Spleen (tissue), 7 donors: ENCODE results near the gene FNBP1.

ENCODE experiments used
- POLR2A ChIP-seq, 3 donors: fragments of 450-650 bp; IDR thresholded peaks; one replicate each; pipeline ENCODE4 v1.5.1; 2017; ENCODE audit warnings: antibody characterized with exemption in 3 of 3, mild to moderate bottlenecking in 1 of 3
- TF ChIP-seq, protein P1 (sequence below), 11 experiments: fragments of 200-600 bp in 7 of 11; fragments of 450-650 bp in 4 of 11; sonication (generic) in 4 of 11; IDR thresholded peaks in 8 of 11; conservative IDR thresholded peaks in 3 of 11; 1 replicate in 7 of 11; 2 replicates in 4 of 11; pipeline versions ENCODE4 v1.4.0 to v1.8.0; 2016 to 2021; ENCODE audit warnings: antibody characterized with exemption in 11 of 11, inconsistent platforms in 4 of 11, mild to moderate bottlenecking in 1 of 11
- donor health status: DM: no; HTN: no; CAD: no; lungs with moderate emphysema.
- donor health status: DM: no; HTN: no; CAD: no.
- donor health status: DM: no; HTN: no; CAD: no.

DNA sequence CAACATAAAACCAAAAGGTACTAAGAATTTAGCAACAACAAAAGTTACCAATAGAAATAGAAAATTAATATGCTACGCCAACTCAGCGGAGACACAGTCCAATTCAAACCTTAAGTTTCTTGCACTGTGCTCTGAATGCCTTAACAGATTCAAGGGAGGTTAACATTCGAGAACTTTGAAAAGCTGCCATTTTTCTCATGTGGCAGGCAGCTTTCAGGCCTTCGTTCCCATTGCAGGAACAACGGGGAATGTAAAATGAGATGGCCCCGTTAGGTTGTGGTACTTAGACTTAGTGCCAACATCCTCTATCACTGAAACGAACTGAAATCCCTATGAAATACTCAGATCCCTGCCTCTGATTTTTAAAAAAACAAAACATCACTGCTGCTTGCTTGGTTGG lies 22.4 kb downstream of the FNBP1 start:
- TF ChIP-seq, protein P1, sequence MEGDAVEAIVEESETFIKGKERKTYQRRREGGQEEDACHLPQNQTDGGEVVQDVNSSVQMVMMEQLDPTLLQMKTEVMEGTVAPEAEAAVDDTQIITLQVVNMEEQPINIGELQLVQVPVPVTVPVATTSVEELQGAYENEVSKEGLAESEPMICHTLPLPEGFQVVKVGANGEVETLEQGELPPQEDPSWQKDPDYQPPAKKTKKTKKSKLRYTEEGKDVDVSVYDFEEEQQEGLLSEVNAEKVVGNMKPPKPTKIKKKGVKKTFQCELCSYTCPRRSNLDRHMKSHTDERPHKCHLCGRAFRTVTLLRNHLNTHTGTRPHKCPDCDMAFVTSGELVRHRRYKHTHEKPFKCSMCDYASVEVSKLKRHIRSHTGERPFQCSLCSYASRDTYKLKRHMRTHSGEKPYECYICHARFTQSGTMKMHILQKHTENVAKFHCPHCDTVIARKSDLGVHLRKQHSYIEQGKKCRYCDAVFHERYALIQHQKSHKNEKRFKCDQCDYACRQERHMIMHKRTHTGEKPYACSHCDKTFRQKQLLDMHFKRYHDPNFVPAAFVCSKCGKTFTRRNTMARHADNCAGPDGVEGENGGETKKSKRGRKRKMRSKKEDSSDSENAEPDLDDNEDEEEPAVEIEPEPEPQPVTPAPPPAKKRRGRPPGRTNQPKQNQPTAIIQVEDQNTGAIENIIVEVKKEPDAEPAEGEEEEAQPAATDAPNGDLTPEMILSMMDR (IDR thresholded peaks at IDR 0.05 in 8 of 11, conservative IDR thresholded peaks at IDR 0.05 in 3 of 11): no peak
- TF ChIP-seq POLR2A (IDR thresholded peaks at IDR 0.05): no peak
